ENCODE measurements around the gene KCNC1.

KCNC1 gene

GRCh38 chr11:17724020-17724908, 10.3 kb upstream of the KCNC1 start:
- H3K4me3 Mint-ChIP-seq: no peak overlapping the region
- H3K27me3 Mint-ChIP-seq: peaks cover 67% of the 10 kb centered on the region
- no peaks in the 10 kb centered on the region for H3K4me1 Mint-ChIP-seq
- H3K27ac Mint-ChIP-seq: no peak overlapping the region
- ATAC-seq (peak; percentile 10), DNase-seq (no peak)
- no peaks in the 10 kb centered on the region for H3K9me3 Mint-ChIP-seq

- no peak for ATAC-seq
- Mint-ChIP-seq H3K9me3 (no peaks in the 10 kb centered on the region), H3K27me3 (peaks cover 66% of the 10 kb centered on the region), H3K4me1 (no peaks in the 10 kb centered on the region), H3K4me3 (no peak overlapping the region), H3K27ac (no peak overlapping the region)
- DNase-seq: no peak
Measured at GRCh38 chr11:17725174-17725573, 9.4 kb upstream of the KCNC1 start.

DNA sequence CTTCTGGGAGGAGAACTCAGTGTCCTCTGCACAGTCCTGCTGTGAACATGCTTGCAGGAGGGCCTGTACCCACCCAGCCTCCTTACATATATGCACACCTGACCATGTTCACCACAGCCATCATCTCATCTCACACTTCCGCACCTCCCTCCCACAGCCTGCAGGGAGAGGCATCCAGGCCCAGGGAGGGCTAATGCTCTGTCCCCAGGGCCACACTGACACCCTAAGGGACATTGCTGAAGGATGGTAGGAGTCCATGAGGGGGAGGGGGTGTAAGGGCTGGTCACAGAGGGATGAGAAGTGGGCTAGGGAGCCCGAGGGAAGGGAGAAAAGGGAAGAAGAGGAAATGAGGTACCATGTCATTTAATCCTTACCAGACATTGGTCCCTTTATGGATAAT, 4.4 kb upstream of the KCNC1 start:
- Mint-ChIP-seq H3K27ac (no peak overlapping the region), H3K4me1 (peaks cover 9% of the 10 kb centered on the region), H3K9me3 (no peaks in the 10 kb centered on the region), H3K4me3 (no peak overlapping the region), H3K27me3 (peaks cover 53% of the 10 kb centered on the region)
- DNase-seq: no peak
- ATAC-seq: no peak

- peak; percentile 74 to 75 for DNase-seq
- Mint-ChIP-seq H3K4me1 (peaks cover 9% of the 10 kb centered on the region), H3K4me3 (no peak overlapping the region), H3K9me3 (no peaks in the 10 kb centered on the region), H3K27ac (no peak overlapping the region), H3K27me3 (peaks cover 50% of the 10 kb centered on the region)
- ATAC-seq: peak; percentile 81
Measured at GRCh38 chr11:17730608-17731462, 3.7 kb upstream of the KCNC1 start.

DNA sequence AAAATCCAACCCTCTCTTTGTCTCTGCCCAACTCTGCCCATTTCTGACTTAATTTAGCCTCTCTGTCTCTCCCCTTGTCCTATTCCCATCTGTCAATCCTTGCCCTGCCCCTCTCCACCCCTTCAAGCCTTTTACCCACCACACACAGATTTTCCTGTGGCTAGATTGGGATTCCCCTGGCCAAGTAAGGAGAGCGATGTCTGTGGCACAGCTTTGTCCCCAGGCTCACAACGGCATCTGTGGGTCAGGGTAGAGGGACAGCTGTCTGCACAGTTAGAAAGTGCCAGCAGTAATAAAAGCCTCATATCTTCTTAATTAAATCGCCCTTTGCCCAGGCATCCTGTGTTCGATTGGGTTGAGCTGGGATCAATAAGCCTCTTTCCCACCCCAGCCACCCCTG, 1.3 kb upstream of the KCNC1 start:
- Mint-ChIP-seq H3K9me3 (no peaks in the 10 kb centered on the region), H3K4me3 (no peak overlapping the region), H3K27me3 (peaks cover 49% of the 10 kb centered on the region), H3K4me1 (peaks cover 9% of the 10 kb centered on the region), H3K27ac (no peak overlapping the region)
- no peak for DNase-seq
- ATAC-seq: no peak

DNA sequence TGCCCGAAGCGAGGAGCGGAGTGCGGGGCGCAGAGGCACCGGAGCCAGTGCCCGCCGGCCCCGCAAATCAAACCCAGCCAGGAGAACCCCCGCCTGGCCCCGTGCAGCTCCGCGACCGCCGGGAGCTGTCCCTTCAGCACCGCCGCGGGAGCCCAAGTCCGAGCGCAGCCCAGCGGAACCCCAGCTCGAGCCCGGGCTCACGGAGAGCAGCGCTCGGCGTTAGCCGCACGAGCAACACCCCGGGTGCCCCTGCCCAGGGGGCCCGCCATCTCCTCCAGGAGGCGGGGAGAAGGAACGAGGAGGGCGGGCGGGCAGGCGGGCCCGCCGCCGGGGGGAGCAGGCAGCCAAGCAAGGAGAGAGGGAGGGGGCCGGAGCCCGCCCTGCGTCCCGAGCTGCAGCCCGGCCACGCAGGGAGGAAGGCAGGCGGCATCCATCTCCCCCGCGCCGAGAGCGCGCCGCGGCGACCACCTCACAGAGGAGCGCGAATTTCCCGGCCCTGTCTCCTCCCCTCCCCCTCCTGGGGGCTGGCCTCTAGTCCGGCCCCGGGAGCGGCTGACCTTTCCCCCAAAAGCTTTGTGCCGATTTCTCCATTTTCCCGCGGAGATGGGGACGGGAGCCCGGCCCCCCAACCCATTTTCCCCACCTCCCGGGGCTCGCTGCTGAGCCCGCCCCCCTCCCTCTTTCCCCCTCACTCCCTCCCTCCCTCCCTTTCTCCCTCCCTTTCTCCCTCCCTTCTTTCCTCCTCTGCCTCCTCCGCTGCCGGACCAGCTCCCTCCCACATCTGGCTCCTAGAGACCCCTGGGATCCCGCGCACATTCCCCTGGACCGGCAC, 621 bp downstream of the KCNC1 start:
- peak overlapping the region in 1 of 2 donors; percentile 11 for H3K4me3 Mint-ChIP-seq
- ATAC-seq (peak; percentile 52), DNase-seq (peak; percentile 48 to 51)
- H3K4me1 Mint-ChIP-seq: peaks cover 9% of the 10 kb centered on the region
- no peak overlapping the region for H3K27ac Mint-ChIP-seq
- no peaks in the 10 kb centered on the region for H3K9me3 Mint-ChIP-seq
- H3K27me3 Mint-ChIP-seq: peaks cover 33% of the 10 kb centered on the region

DNA sequence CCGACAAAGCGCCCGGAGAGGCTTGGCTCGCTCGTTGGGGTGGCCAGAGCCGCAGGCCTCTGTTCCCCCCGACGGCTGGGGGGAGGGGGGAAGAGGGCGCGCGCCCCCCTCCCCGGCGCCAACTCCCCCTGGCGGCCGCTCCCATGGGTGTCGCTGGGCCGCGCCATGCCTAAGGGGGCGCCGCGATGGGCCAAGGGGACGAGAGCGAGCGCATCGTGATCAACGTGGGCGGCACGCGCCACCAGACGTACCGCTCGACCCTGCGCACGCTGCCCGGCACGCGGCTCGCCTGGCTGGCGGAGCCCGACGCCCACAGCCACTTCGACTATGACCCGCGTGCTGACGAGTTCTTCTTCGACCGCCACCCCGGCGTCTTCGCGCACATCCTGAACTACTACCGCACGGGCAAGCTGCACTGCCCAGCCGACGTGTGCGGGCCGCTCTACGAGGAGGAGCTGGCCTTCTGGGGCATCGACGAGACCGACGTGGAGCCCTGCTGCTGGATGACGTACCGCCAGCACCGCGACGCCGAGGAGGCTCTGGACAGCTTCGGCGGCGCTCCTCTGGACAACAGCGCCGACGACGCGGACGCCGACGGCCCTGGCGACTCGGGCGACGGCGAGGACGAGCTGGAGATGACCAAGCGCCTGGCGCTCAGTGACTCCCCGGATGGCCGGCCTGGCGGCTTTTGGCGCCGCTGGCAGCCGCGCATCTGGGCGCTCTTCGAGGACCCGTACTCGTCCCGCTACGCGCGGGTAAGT, 1.4 kb downstream of the KCNC1 start:
- Mint-ChIP-seq H3K4me3 (no peak overlapping the region), H3K9me3 (no peaks in the 10 kb centered on the region), H3K27me3 (peaks cover 28% of the 10 kb centered on the region), H3K27ac (no peak overlapping the region), H3K4me1 (peaks cover 9% of the 10 kb centered on the region)
- no peak for DNase-seq
- no peak for ATAC-seq

DNA sequence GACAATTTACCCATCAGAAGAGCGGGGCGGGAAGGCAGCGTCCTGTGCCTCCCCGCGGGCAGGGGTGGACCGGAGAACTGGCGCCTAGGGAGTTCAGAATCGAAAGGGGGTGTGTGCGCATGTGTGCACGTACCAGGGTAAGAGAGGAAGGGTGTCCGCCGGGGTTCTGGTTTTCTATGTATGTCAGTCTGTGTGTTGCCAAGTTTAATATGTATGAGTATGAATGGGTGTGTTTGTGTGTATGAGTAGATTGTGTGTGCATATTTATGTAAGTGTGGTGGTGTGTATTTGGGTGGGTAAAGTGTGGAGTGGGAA, 2.0 kb downstream of the KCNC1 start:
- no peak for DNase-seq
- H3K27ac Mint-ChIP-seq: no peak overlapping the region
- ATAC-seq: no peak
- H3K4me1 Mint-ChIP-seq: peaks cover 9% of the 10 kb centered on the region
- H3K4me3 Mint-ChIP-seq: no peak overlapping the region
- H3K27me3 Mint-ChIP-seq: peaks cover 32% of the 10 kb centered on the region
- H3K9me3 Mint-ChIP-seq: no peaks in the 10 kb centered on the region

DNA sequence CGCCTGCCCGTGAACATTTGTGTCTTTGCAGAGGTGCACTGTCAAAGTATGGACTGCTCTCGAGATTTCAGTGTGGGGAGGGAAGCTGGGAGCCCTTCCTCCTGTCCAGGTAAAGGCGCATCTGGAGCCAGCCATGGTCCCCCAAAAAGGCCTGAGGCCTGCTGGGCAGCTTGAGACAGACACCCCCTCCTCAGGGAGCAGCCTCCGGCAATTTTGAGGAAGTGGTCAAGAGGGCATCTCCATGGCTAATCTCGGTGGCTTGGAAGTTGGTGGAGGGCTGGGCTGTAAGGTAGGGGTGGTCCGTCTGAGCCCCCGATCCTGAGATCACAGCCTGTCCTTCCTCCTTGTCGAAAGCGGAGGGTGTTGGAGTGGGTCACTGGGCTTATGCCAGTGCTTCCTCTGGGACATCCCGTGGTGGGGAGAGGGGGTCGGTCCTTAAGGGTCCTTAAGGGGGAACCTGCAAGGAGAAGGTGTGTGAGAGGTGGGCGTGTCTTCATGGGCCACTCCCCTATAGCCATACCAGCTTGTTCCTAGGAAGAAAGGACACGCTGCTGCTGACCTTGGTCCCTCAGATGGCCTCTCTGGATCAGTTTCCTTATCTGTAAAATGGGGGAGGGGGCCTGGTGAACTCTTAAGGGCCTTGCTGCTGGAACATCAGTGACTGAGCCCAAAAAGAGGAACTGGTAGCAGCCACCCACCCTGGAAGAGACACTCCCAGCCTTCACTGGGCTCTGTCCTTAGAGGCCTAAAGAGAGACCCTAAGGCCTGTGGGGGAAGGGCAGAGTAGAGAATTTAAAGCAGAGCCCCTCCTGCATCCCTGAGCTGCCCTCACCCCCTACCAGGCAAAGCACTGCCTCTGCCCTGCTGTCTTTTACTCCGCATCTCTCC, 2.6 kb downstream of the KCNC1 start:
- Mint-ChIP-seq H3K4me3 (no peak overlapping the region), H3K4me1 (peaks cover 9% of the 10 kb centered on the region), H3K9me3 (no peaks in the 10 kb centered on the region), H3K27ac (no peak overlapping the region), H3K27me3 (peaks cover 31% of the 10 kb centered on the region)
- no peak for ATAC-seq
- DNase-seq: no peak

DNA sequence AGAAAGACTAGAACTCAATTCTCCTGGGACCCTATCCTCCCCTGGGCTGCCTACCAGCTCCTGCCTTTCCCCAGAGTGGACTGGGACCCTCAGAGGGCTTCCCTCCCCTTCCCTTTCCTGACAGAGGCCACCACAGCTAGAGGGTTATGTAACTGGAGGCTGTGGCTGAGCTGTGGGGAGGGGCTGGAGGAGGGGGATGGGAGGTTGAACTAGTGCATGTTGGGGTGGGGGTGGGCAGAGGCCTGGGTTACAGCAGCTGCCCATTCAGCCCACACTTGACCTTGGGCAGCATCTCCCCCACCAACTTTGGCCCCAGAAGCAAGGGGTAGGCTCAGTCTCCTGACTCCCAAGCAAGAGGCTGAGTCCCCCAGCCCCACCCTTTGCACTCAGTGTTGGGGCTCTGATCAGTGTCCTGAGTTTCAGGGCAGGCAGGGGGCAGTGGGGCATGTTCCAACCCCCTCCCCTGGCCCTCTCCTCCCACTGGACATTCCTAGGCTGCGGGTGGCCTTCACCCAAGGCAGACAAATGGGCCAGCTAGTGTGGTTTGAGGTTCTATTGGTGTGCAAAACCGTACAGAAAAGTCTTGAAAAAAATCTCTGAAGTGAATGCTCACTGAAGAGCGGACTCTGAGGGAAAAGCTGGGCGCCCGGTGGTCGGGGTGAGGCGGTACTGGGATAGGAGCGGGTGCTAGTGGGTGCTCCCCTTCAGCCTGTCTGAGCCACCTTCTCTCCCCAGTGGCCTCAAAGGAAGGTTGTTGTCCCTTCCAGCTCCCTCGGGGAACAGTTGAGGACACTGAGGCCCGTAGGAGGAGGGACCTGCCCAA, 3.8 kb downstream of the KCNC1 start:
- ATAC-seq (no peak), DNase-seq (no peak)
- Mint-ChIP-seq H3K4me3 (no peak overlapping the region), H3K27me3 (peaks cover 19% of the 10 kb centered on the region), H3K9me3 (no peaks in the 10 kb centered on the region), H3K27ac (no peak overlapping the region), H3K4me1 (peaks cover 9% of the 10 kb centered on the region)

DNA sequence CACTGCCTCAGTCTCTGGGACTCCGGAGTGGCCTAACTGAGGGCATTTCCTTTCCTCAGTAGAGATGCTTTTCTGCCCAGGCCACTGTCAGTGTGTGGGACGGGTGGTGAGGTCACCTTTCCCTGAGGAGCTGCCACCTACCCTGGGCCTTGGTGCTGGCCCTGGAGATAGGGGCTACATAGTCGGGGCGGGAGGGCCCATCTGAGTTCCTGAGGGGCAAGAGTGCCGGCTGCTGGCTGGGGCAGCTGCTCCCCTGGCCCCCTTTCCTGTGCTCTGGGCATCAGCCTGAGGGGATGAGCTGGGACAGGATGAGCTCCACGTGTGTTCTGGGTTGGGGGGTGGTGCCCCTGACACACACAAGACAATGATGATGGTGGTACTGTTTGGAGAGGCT, 5.4 kb downstream of the KCNC1 start:
- Mint-ChIP-seq H3K4me1 (no peaks in the 10 kb centered on the region), H3K27ac (no peak overlapping the region), H3K4me3 (no peak overlapping the region), H3K27me3 (peaks cover 17% of the 10 kb centered on the region), H3K9me3 (no peaks in the 10 kb centered on the region)
- no peak for DNase-seq
- no peak for ATAC-seq

DNA sequence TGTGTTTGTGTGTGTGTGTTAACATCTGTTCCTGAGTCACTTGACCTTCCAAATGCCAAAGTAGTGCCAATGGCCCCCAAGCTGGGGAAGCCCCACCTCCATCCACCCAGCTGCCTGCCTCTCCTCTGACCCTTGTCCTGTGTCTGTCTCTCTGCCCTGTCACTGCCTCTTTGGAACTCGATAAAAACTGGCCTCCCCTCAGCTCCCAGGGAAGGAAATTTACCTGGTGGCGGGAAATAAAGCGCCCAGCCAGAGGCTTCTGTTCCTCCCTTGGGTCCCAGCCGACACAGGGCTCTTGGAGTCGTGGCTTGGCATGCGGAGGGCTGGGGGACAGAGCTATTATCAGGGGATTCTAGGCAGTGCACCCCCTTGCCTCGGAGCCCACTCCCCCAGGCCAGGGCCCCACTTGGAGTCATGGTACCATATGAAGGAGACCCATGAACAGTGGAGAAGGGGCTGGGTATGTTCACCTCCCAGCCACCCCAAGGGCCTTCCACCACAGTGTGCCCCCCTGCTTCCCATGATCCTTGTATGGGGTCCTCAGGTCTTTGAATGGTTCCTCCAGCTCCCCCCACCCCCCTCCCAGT, 6.2 kb downstream of the KCNC1 start:
- Mint-ChIP-seq H3K27ac (peak overlapping the region in 1 of 2 donors; percentile 13), H3K4me1 (no peaks in the 10 kb centered on the region), H3K4me3 (no peak overlapping the region), H3K27me3 (peaks cover 17% of the 10 kb centered on the region), H3K9me3 (no peaks in the 10 kb centered on the region)
- DNase-seq: no peak
- no peak for ATAC-seq

- Mint-ChIP-seq H3K9me3 (no peaks in the 10 kb centered on the region), H3K4me1 (no peaks in the 10 kb centered on the region), H3K4me3 (no peak overlapping the region), H3K27me3 (peaks cover 23% of the 10 kb centered on the region), H3K27ac (no peak overlapping the region)
- ATAC-seq (no peak), DNase-seq (no peak)
Measured at GRCh38 chr11:17741487-17741886, 6.9 kb downstream of the KCNC1 start.
